Left renal cortex interstitium (tissue), 4 donors: ENCODE data around the gene SLC27A3. TPM values are rescaled to one million over a fixed set of nuclear protein-coding genes. Genes with fewer than 3 reads are reported as not detected.
A peak's percentile ranks its signal among the peaks of the same experiment; 100 is the strongest.
"Not testable (repeated sequence)": the region's sequence is repeated elsewhere in the genome, so short reads cannot be mapped to it uniquely, and the experiment has no call there.

Source experiments
- DNase-seq, 4 donors: peaks; one replicate each; pipeline ENCODE4 v3.0.0-alpha.2; 2013; ENCODE audit warnings: low read depth in 4 of 4, low spot score in 2 of 4, missing footprints in 1 of 4
- polyA plus RNA-seq, 4 donors: library from polyadenylated mRNA; unstranded; fragments of 120-200 nt; gene quantifications; one replicate each; pipeline ENCODE4 v1.2.1, GENCODE V29; 2013; ENCODE audit not compliant: insufficient read length in 4 of 4

The SLC27A3 gene
- polyA plus RNA-seq, 4 donors, result 29.3 to 41.5 (median 36.4) TPM

GRCh38 chr1:153778824-153779519 lies 3.8 kb downstream of the SLC27A3 start:
- DNase-seq, result no peak

GRCh38 chr1:153779781-153780541 lies 4.8 kb downstream of the SLC27A3 start:
- no peak for DNase-seq

- no peak for DNase-seq
These were observed 5.3 kb downstream of the SLC27A3 start for GRCh38 chr1:153780551-153780950.

GRCh38 chr1:153782648-153783047 lies 7.4 kb downstream of the SLC27A3 start:
- not testable (repeated sequence) for DNase-seq

DNA sequence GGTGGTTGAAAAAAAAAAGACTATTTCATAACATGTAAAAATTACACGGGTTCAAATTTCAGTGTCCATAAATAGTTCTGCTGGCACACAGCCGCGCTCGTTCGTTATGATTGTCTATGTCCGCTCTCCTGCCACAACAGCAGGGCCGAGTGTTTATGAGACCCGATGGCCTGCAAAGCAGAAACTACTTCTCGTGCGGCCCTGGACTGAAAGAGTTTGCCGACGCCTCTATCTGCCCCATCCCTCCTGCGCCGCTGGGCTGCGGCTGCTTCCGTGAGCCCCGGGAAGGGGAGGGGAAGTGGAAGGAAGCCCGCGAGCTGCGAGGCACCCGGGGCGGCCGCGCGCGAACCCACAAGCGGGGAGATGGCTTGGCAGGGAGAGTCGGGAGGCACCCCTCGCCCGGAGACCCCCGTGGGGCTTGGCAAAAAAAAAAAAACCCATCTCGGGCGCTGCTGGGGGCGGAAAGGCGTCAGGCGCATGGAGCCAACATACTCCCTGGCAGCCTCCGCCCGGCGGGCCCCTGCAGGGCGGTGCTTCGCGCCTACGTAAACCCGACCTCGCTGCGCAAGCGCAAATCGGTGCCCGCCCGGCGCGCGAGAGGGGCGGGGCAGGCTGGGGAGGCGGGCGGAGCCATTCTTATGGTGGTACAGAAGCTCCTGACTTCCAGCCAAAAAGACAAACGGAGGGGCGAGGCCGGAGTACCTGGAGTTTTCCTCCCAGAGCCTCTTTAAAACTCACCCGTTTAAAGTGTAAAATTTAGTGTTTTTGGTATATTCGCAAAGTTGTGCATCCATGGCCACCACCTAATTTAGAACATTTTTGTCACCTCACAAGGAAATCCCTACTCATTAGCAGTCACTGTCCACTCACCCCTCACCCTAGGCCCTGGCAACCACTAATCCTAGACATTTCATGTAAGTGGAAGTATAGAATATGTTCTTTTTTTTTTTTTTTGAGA lies 8.3 kb downstream of the SLC27A3 start:
- peak; percentile 77 to 90 (median 84) for DNase-seq

DNA sequence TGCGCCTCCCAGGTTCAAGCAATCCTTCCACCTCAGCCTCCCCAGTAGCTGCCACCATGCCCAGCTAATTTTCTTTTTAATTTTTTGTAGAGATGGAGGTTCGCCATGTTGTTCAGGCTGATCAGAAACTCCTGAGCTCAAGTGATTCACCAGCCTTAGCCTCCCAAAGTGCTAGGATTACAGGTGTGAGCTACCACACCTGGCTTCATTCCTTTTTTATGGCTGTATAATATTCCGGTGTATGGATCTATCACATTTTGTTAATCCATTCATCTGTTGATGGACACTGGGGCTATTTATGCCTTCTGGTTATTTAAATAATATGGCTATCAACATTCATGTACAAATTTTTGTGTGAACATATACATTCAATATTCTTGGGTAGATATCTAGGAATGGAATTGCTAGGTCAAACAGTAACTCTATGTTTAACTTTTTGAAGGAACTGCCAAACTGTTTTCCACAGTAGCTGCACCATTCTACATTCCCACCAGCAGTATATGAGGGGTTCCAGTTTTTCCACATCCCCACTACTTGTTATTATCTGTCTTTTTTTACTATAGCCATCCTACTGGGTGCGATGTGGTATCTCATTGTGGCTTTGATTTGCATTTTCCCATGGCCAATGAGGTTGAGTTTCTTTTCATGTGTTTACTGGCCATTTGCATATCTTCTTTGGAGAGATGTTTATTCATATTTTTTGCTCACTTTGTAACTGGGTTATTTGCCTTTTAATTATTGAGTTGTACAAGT lies 11.0 kb downstream of the SLC27A3 start:
- no peak for DNase-seq

DNA sequence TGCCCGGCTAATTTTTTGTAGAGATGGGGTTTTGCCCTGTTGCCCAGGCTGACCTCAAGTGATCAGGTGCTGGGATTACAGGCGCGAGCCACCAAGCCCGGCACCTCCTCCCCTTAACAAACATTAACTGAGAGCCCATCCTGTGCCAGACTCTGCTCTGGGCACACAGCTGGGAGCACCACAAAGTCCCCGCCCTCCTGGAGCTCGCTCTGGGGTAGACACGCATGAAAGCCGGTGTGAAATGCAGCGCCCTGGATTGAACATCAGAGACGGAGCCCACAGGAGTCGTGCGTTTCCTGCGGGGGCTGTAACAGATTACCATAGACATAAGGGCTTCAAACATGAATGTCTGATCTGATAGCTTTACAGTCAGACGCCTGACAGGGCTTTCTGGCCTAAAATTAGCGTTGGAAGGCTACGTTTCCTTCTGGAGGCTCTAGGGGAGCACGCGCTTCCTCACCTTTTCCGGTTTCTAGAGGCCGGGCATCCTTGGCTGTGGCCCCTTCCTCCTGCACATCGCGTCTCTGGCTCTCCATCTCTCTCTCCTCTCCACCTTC lies 14.3 kb downstream of the SLC27A3 start:
- no peak for DNase-seq

GRCh38 chr1:153790313-153790965 lies 15.2 kb downstream of the SLC27A3 start:
- peak in 3 of 4 donors; percentile 72 to 86 (median 76) for DNase-seq

- no peak for DNase-seq
These were observed 15.9 kb downstream of the SLC27A3 start for GRCh38 chr1:153790966-153791647.

DNA sequence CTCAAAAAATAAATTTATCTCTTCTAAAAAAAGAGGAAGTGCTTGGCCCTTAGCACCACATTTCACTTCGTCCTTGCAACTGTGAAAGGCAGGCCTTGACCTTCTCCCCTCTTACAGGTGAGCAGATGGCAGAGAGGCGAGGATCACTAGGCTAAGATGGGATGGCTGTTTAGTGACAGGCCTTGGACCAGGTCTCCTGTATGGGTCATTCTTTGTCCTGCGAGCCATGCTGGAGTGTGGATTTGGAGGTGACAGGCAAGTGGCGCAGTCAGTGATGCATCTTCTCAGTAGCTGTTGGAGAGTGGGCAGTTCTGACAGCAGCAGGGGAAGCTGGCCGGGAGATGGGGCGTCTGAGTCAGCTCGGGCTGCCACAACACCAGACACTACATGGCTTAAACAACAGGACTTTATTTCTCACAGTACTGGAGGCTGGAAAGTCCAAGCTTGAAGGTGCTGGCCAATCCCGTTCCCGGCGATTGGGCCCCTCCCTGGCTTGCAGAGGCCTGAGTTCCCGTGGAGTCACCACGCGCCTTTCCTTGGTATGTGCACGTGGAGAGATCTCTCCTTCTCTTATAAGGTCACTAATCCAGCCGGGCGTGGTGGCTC lies 16.5 kb downstream of the SLC27A3 start:
- no peak for DNase-seq

DNA sequence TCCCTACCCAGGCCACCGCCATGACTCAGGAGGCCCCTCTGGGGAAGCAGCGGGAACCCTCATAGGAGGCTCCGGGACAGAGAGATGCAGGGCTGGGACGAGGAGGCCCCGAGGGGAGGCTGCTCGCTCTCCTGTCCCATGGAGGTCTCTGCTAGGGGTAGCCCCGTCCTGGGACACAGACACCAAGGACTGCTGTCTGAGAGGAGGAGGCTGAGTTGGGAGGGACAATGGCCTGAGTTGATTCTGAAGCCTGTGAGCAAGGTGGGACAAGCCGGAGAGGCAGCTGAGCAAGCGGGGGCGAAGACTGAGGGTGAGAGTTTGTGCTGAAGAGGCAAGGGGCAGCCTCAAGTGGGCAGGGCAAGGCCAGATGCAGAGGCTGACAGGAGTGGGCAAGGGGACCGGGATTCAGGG lies 17.4 kb downstream of the SLC27A3 start:
- no peak for DNase-seq

DNA sequence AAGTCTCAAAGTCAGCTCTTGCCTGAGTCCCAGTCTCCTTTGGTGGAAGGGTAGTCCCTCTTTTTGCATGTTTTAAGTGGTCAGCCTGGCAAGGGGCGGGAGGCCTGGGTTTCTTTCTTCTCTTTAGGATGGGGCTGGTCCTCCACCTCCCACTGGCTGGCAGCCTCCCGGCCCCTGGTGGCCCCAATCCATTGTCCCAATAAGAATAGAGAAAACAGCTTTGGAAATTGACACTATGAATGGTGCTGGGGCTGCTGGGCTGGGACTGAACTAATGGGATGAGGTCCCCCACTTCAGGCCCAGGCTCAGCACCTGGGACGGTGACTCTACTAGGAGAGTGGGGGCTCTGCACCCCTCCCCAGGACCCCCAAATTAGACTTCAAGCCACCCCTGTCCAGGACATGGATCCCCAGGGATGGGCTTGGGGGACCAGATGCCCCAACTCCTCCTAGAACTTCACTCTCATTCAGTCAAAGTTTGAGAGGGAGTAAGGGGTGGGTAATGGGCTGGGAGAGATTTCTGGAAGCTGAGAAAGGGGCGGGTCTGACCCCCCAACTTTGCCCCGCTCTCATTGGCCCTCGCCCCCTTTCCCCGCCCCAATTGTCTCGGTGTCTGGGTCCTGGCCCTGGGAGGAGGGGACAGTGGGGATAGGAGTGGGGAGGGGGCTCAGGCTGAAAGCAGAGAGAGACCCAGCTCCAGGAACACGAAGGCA lies 18.2 kb downstream of the SLC27A3 start:
- no peak for DNase-seq

- no peak for DNase-seq
These were observed 18.9 kb downstream of the SLC27A3 start for GRCh38 chr1:153793973-153794615.

GRCh38 chr1:153794624-153795329 lies 19.6 kb downstream of the SLC27A3 start:
- DNase-seq, result no peak

- DNase-seq, result no peak
These were observed 20.2 kb downstream of the SLC27A3 start for GRCh38 chr1:153795330-153795837.
